H7 (cell line): ENCODE measurements around the gene SPDYE2B. TPM values are rescaled to one million over a fixed set of nuclear protein-coding genes. Genes with fewer than 3 reads are reported as not detected.
"Not testable (repeated sequence)": the region's sequence is repeated elsewhere in the genome, so short reads cannot be mapped to it uniquely, and the experiment has no call there.

ENCODE experiments used
- DNase-seq: peaks from one replicate; pipeline ENCODE4 v3.0.0; 2012
- H3K27me3 ChIP-seq: 2 replicates; pipeline ENCODE4 v1.6.0; 2011; ENCODE audit warnings: mild to moderate bottlenecking, low read length; ENCODE audit not compliant: control insufficient read depth, insufficient read depth
- H3K36me3 ChIP-seq: replicated peaks from 2 replicates; pipeline ENCODE4 v1.5.1; 2011; ENCODE audit warnings: low read length; ENCODE audit not compliant: control insufficient read depth, insufficient read depth
- H3K4me3 ChIP-seq: 2 replicates; pipeline ENCODE4 v1.5.1; 2011; ENCODE audit warnings: low read depth, mild to moderate bottlenecking, control low read depth, low read length, moderate library complexity; ENCODE audit not compliant: insufficient read depth
- total RNA-seq: library from RNA; depleted of rRNA; stranded (reverse); fragments of >200 nt; shearing (Covaris generic); gene quantifications from 2 replicates; pipeline ENCODE4 v1.2.3, GENCODE V29; 2014

The SPDYE2B gene
- total RNA-seq, 1 experiment from 2014 or later: not detected

DNA sequence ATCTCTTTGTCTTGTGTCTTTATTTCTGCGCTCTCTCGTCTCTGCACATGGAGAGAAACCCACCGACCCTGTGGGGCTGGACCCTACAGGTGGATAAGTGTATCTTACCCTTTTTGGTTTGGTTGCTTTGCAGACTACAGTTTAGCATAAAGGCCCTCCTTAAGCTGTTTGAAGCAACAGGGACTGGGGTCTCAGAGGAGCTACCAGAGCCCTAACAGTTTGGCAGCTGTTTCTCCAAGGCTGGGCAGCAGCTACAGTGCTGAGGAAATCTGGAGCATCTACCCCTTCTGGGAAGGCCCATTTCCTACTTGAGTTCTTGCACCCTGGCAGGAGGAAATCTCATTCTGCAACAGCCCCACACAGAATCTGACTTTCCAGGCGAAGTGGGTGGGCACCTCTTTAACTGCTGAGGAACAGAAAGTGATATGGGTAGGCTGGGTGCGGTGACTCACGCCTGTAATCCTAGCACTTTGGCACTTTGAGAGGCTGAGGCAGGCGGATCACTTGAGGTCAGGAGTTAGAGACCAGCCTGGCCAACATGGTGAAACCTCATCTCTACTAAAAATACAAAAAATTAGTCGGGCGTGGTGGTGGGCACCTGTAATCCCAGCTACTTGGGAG lies 23.4 kb downstream of the SPDYE2B start:
- not testable (repeated sequence) for DNase-seq, H3K27me3 ChIP-seq, H3K4me3 ChIP-seq, H3K36me3 ChIP-seq

- not testable (repeated sequence) for H3K36me3 ChIP-seq, DNase-seq, H3K4me3 ChIP-seq, H3K27me3 ChIP-seq
Measured at GRCh38 chr7:102675545-102675944, 25.4 kb downstream of the SPDYE2B start.

DNA sequence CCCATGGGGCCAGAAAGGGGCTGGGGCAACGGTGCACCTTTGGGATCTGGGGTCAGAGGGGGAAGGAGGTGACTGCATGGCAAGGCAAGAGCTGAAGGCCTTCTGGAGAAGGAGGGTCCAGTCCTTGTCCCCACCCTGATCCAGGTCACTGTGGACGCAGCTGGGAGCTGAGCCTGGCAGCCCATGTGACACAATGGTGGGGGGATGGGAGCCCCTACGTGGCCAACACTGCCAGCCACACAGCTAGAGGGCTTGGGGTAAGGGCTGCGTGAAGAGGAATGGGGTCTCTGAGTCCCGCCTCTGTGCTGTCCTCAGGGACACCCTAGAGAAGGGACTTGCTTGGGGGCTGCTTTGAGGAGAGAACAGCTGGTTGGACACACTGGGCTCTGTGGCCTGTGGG lies 30.7 kb downstream of the SPDYE2B start:
- H3K36me3 ChIP-seq, DNase-seq, H3K4me3 ChIP-seq, H3K27me3 ChIP-seq: not testable (repeated sequence)

DNA sequence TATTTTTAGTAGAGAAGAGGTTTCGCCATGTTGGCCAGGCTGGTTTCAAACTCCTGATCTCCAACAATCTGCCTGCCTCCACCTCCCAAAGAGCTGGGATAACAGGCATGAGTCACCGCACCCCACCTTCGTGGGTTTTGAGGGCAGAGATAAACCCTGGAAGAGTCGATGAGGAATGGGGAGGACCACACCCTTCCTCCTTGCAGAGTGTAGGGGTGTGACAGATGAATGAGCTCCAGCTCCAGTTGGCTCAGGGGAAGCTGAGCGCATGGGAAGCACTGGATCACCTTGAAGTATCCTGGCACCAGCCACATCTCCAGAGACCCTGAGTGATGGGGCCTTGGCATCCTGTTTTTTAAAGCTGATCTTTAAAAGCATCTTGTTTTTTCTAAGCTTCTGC lies 32.4 kb downstream of the SPDYE2B start:
- not testable (repeated sequence) for H3K27me3 ChIP-seq, DNase-seq, H3K36me3 ChIP-seq, H3K4me3 ChIP-seq

DNA sequence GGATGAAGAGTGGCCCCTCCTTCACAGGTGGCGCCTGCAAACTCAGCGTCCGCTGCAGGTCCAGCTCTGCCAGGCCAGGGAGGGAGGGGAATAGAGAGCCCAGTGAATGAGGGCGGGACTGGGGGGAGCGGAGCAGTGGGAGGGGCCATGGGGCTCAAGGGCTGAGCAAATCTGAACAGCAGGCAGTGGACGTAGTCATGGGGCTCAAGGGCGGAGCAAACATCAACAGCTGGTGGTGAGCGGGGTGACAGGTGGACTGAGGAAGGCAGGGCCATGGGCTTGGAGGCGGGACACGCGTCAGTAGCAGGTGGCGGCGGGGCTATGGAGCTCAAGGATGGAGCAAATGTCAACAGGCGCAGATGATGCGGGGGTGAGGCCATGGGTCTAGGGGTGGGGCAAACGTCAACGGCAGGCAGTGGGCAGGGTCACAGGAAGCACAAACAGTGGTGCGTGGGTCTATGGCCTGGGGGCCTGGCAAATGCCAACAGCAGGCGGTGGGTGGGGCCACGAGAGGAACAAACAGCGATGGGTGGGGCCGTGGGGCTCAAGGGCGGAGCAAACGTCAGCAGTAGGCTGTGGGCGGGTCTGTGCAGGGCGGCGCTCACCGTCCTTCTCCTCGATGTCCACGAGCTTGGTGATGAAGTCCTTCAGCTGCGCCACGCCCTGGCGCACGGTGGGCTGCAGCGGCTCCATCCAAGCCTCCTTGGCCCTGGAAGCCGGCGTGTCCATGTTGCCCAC lies 38.3 kb downstream of the SPDYE2B start:
- H3K36me3 ChIP-seq, H3K27me3 ChIP-seq, H3K4me3 ChIP-seq, DNase-seq: not testable (repeated sequence)

- H3K36me3 ChIP-seq, DNase-seq, H3K27me3 ChIP-seq: not testable (repeated sequence)
- H3K4me3 ChIP-seq: peak overlapping the region; percentile 28
Measured at GRCh38 chr7:102689436-102690282, 39.5 kb downstream of the SPDYE2B start.

DNA sequence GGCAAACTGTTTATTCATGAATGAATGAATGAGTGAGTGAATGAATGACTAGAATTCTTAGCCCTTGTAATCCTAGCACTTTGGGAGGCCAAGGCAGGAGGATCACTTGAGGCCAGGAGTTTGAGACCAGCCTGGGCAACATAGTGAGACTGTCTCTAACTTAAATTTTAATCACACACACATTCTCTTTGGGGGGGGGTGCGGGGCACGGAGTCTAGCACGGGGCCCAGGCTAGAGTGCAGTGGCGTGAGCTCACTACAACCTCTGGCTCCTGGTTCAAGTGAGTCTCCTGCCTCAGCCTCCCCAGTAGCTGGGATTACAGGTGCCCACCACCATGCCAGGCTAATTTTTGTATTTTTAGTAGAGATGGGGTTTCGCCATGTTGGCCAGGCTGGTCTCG lies 40.5 kb downstream of the SPDYE2B start:
- not testable (repeated sequence) for H3K4me3 ChIP-seq, H3K27me3 ChIP-seq, H3K36me3 ChIP-seq, DNase-seq

GRCh38 chr7:102694008-102694407 lies 43.9 kb downstream of the SPDYE2B start:
- H3K4me3 ChIP-seq, H3K27me3 ChIP-seq, DNase-seq, H3K36me3 ChIP-seq: not testable (repeated sequence)

DNA sequence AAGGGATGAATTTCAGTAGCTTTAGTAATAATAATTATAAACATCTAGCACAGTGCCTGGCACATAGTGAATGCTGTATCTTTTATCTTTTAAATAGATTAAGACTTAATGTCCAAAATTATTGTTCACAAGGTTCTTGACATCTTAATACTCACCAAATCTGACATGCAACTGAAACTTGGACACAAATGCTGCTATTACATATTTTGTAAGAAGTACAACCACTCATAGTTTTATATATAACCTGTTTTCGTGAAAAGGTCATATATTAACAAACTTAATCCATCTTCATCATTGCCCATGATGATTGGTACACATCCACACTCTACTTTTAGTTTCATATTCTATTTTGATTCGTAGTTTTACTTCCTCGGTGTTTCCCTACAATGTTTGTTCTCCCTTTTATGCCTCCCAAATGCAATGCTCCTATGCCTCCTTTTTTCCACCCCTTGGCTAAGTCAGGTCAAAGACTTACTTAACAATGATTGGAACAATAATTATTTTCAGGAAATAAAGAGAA lies 45.0 kb downstream of the SPDYE2B start:
- H3K4me3 ChIP-seq, H3K27me3 ChIP-seq, DNase-seq, H3K36me3 ChIP-seq: not testable (repeated sequence)

GRCh38 chr7:102696009-102696408 lies 45.9 kb downstream of the SPDYE2B start:
- H3K36me3 ChIP-seq, H3K4me3 ChIP-seq, DNase-seq, H3K27me3 ChIP-seq: not testable (repeated sequence)

- not testable (repeated sequence) for H3K36me3 ChIP-seq, H3K4me3 ChIP-seq, DNase-seq
Measured at GRCh38 chr7:102697642-102698512, 47.8 kb downstream of the SPDYE2B start.

GRCh38 chr7:102698962-102699750 lies 49.0 kb downstream of the SPDYE2B start:
- H3K4me3 ChIP-seq, H3K27me3 ChIP-seq, DNase-seq, H3K36me3 ChIP-seq: not testable (repeated sequence)

More at GRCh38 chr7:102697642-102698512, 47.8 kb downstream of the SPDYE2B start:
- H3K27me3 ChIP-seq: not testable (repeated sequence)
